ENCODE results near the gene SYTL2. TPM values are rescaled to one million over a fixed set of nuclear protein-coding genes. Genes with fewer than 3 reads are reported as not detected.

SYTL2 gene
- total and polyA plus RNA-seq, 2 experiments from 2014 or later = 3.4 to 7.2 TPM

- no peaks in the 10 kb centered on the region for H3K9me3 Mint-ChIP-seq
- H3F3A ChIP-seq (replicated peaks; ENCODE audit: low read depth) = no peaks in the 10 kb centered on the region
- no peaks in the 10 kb centered on the region for H3K9me2 ChIP-seq (ENCODE audit: insufficient read depth)
- no peaks in the 10 kb centered on the region for H3K36me3 Mint-ChIP-seq (ENCODE audit: low read depth)
- no peak overlapping the region for H3K4me3 Mint-ChIP-seq
- DNase-seq (ENCODE audit: low spot score) (no peak), ATAC-seq (no peak)
- no peak for TF ChIP-seq ZNF114 (CRISPR knock-in tag; IDR thresholded peaks at IDR 0.05)
- TF ChIP-seq ETS1 (IDR thresholded peaks at IDR 0.05) = no peak
- no peak for TF ChIP-seq POLR2AphosphoS5 (IDR thresholded peaks at IDR 0.05; ENCODE audit: low read depth)
- no peak for TF ChIP-seq CREB1 (CRISPR knock-in tag; IDR thresholded peaks at IDR 0.05; ENCODE audit: low read depth)
- no peak for TF ChIP-seq NANOG (IDR thresholded peaks at IDR 0.05; ENCODE audit: borderline replicate concordance)
- TF ChIP-seq JUNB (IDR thresholded peaks at IDR 0.05; ENCODE audit: unreplicated experiment) = no peak
- H3K27me3 Mint-ChIP-seq (ENCODE audit: insufficient read depth, low read depth, poor library complexity) = no peaks in the 10 kb centered on the region
- no peak overlapping the region for H3K4me3 ChIP-seq
- H3K79me2 ChIP-seq (replicated peaks; ENCODE audit: insufficient read depth) = no peaks in the 10 kb centered on the region
- H3K27ac Mint-ChIP-seq = no peak overlapping the region
- no peaks in the 10 kb centered on the region for H3K36me3 ChIP-seq (ENCODE audit: insufficient read depth)
- no peaks in the 10 kb centered on the region for H3K4me1 Mint-ChIP-seq
- H3K4me2 ChIP-seq = no peak overlapping the region
- H3K27ac ChIP-seq (ENCODE audit: low read depth) = no peak overlapping the region
- no peaks in the 10 kb centered on the region for H4K20me1 ChIP-seq (replicated peaks; ENCODE audit: insufficient read depth)
- H3K27me3 ChIP-seq (ENCODE audit: insufficient read depth) = no peaks in the 10 kb centered on the region
- no peak overlapping the region; the same call in 1 of the 2 replicates for H2AFZ ChIP-seq
- no peaks in the 10 kb centered on the region for H3K4me1 ChIP-seq (ENCODE audit: insufficient read depth)
Measured at GRCh38 chr11:85821636-85822035, 10.7 kb upstream of the SYTL2 start.

DNA sequence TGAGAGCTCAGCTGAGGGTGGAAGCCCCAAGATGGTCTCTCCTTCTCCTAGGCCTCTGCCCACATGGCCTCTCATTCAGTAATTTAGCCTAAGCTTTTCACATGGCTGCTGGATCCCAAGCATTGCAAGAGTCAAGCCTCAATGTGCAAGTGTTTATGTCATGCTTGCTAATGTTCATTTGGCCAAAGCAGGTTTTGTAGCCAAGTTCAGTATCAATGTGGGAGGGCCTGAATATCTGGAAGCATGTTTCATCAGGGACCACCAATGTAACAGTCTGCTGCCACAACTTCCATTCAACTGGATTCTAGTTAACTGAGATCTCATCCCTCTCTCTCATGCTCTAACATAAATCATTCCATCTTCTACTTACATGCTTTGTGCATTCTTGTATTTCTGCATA, 8.5 kb upstream of the SYTL2 start:
- TF ChIP-seq STAT1 (IDR thresholded peaks at IDR 0.05; ENCODE audit: unreplicated experiment) (no peak), EZH2 (IDR thresholded peaks at IDR 0.05; ENCODE audit: low read depth, unreplicated experiment) (no peak), ZNF114 (CRISPR knock-in tag; IDR thresholded peaks at IDR 0.05) (no peak), CTCF (conservative IDR thresholded peaks at IDR 0.05; ENCODE audit: low read depth in 2 of 2) (no peak), ETS1 (IDR thresholded peaks at IDR 0.05) (no peak), ZNF331 (CRISPR knock-in tag; IDR thresholded peaks at IDR 0.05; ENCODE audit: low read depth) (no peak), JUNB (IDR thresholded peaks at IDR 0.05; ENCODE audit: unreplicated experiment) (no peak), EZH2phosphoT487 (IDR thresholded peaks at IDR 0.05; ENCODE audit: unreplicated experiment) (no peak), ZNF462 (CRISPR knock-in tag; IDR thresholded peaks at IDR 0.05) (no peak), POLR2AphosphoS5 (IDR thresholded peaks at IDR 0.05; ENCODE audit: low read depth) (no peak)
- Histone ChIP-seq H3K4me3 (no peak overlapping the region), H4K20me1 (replicated peaks; ENCODE audit: insufficient read depth) (no peaks in the 10 kb centered on the region), H3K4me1 (ENCODE audit: insufficient read depth) (no peaks in the 10 kb centered on the region), H3K79me2 (replicated peaks; ENCODE audit: insufficient read depth) (no peaks in the 10 kb centered on the region), H3K27ac (ENCODE audit: low read depth) (no peak overlapping the region), H3K9me2 (ENCODE audit: insufficient read depth) (no peaks in the 10 kb centered on the region), H3K4me2 (no peak overlapping the region), H3F3A (replicated peaks; ENCODE audit: low read depth) (no peaks in the 10 kb centered on the region), H3K36me3 (ENCODE audit: insufficient read depth) (no peaks in the 10 kb centered on the region), H3K27me3 (ENCODE audit: insufficient read depth) (no peaks in the 10 kb centered on the region), H2AFZ (peak overlapping the region; percentile 84; the same call in 1 of the 2 replicates)
- H3K27ac Mint-ChIP-seq = no peak overlapping the region
- no peaks in the 10 kb centered on the region for H3K27me3 Mint-ChIP-seq (ENCODE audit: insufficient read depth, low read depth, poor library complexity)
- ATAC-seq (no peak), DNase-seq (ENCODE audit: low spot score) (no peak)
- no peaks in the 10 kb centered on the region for H3K9me3 Mint-ChIP-seq
- no peaks in the 10 kb centered on the region for H3K36me3 Mint-ChIP-seq (ENCODE audit: low read depth)
- H3K4me3 Mint-ChIP-seq = no peak overlapping the region
- H3K4me1 Mint-ChIP-seq = no peaks in the 10 kb centered on the region

Measured in GM23338 (cell line).